ENCODE data around the gene TBC1D10B.

The TBC1D10B gene, protein sequence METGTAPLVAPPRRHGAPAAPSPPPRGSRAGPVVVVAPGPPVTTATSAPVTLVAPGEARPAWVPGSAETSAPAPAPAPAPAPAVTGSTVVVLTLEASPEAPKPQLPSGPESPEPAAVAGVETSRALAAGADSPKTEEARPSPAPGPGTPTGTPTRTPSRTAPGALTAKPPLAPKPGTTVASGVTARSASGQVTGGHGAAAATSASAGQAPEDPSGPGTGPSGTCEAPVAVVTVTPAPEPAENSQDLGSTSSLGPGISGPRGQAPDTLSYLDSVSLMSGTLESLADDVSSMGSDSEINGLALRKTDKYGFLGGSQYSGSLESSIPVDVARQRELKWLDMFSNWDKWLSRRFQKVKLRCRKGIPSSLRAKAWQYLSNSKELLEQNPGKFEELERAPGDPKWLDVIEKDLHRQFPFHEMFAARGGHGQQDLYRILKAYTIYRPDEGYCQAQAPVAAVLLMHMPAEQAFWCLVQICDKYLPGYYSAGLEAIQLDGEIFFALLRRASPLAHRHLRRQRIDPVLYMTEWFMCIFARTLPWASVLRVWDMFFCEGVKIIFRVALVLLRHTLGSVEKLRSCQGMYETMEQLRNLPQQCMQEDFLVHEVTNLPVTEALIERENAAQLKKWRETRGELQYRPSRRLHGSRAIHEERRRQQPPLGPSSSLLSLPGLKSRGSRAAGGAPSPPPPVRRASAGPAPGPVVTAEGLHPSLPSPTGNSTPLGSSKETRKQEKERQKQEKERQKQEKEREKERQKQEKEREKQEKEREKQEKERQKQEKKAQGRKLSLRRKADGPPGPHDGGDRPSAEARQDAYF

DNA sequence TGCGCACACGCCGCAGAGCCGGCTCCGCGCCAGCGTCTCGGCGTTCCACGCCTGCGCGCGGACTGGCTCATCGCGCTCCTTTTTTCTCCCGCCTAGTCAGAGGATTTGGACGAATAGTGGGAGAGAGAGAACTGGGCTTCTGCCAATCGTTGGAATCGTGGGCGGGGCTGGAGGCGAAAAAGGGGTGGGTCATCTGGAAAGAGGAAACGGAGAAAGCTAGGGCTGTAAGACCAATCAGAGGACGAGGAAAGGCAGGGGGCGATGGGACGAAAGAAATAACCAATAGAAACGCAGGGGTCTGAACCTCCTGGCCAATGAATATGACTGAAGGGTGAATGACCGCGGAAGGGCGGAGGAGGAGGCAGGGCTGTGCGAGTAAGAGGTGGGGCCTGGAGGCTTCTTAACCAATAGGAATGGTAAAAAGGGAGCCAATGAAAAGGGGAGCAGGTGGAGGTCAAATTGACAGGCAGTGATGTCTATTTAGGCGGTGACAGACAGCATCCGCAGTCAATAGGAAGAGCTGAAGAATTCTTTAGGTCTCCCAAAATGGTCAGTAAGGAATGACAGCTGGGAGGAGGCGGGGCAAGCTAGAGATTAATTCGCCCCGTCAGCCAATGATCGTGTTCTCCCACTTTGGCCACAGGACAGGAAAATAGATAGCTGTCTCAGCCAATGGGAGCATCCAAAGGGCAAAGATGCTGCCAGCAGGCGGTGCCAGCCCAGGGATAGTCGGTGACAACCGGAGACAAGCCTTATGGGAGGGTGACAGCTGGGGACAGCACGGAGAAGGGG is at the start of gene TBC1D10B:
Gene TBC1D10B (minus strand): TSS at position 39 of the 792 bp plus-strand sequence. CDS start 311 bp downstream, outside the sequence.
- peak; percentile 100 for DNase-seq

DNA sequence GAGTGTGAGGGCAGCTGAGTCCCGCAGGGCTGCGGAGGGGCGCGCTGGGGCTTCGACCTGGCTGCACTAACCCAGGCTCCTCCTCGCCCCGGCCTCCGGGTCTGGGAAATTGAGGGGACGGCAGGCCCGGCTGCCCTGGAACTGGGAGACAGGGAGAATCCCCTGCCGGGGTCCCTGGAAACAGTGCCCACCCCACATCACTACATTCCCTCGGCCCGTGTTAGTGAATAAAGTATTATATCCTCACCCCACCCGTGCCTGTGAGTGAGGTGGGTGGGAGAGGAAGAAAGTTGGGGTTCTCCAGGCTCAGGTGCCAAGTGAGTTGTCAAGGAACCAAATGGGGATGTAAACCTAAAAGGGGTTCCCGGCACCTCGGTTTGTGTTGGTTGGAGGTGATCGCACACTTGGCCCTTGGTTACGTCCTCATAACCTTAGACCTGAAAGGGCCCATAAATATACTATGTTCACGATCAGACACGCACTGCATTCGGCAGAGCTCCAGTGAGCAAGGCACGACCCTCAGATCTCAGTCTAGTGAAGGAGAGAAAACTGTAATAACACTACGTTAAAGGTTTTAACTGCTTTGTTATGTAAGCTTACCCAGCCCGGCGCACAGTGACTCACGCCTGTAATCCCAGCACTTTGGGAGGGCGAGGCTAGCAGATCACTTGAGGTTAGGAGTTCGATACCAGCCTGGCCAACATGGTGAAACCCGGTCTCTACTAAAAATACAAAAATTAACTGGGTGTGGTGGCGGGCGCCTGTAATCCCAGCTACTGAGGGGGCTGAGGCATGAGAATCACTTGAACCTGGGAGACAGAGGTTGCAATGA is 48.3 kb upstream of the TBC1D10B start:
- no peak for DNase-seq

DNA sequence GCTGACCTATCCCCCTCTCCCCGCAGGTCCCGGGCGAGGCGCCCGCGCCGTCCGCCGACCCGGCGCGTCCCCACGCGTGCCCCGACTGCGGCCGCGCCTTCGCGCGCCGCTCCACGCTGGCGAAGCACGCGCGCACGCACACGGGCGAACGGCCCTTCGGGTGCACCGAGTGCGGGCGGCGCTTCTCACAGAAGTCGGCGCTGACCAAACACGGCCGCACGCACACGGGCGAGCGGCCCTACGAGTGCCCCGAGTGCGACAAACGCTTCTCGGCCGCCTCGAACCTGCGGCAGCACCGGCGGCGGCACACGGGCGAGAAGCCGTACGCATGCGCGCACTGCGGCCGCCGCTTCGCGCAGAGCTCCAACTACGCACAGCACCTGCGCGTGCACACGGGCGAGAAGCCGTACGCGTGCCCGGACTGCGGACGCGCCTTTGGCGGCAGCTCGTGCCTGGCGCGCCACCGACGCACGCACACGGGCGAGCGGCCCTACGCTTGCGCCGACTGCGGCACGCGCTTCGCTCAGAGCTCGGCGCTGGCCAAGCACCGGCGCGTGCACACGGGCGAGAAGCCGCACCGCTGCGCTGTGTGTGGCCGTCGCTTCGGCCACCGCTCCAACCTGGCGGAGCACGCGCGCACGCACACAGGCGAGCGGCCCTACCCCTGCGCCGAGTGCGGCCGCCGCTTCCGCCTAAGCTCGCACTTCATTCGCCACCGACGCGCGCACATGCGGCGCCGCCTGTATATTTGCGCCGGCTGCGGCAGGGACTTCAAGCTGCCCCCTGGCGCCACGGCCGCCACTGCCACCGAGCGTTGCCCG is 47.4 kb upstream of the TBC1D10B start:
- peak; percentile 91 to 92 for DNase-seq

DNA sequence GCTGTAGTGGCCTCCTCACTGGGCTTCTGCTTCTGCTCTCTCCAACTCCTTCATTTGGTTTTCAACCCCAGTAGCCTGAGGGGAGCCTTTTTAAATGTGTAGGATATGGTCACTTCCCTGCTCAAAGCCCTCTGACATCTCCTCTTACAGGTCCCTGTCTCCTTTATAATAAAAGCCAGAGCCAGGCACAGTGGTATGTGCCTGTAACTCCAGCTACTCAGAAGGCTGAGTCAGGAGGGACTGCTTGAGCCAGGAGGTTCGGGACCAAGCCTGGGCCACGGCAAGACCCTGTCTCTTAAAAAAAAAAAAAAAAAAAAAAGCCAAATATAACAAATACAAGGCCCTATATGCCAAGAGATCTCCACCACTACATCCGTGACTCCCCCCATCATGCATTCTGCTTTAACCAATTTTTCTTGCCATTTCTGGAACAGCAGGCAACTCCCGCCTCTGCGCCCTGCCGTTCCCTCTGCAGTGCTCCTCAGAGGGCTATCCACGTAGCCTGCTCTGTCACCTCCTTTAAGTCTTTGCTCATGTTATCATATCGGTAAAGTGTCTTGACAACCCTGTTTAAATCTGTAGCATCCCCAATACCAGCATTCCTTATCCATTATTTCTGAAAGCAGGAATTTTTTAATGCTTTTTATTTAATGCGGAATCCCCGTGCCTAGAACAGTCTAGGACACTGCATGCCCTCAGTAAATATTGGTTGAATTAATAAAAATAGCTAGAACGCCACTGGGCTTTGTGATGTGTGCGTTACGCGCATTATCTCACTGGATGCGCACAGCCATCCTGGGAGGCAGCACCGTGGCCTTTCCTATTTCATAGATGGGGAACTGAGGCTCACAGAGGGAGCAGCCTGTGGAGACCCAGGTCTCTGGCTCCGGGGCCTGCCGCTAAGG is 46.6 kb upstream of the TBC1D10B start:
- no peak for DNase-seq

DNA sequence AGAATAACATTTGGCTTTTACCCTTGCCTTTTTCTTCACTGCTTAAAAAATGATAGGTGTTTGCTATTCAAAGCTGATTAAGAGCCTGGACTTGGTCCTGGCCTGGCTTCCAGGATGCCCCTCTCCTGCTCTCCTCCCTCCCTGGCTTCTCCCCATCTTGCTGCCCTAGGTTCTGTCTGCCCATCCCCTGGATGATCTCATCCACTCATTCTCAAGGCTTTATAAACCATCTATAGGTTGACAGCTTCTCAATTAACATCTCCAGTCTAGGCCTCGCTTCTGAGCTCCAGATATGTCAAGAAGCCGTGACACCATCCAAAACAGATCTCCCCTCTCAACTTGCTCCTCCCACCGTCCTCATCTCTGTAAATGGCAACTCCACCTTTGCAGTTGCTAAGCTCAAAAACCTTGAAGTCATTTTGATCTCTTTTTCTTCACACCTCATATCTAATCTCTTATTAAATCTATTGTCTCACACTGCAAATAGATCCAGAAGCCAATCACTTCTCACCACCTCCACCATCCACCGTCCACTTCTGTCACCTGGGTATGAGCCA is 45.8 kb upstream of the TBC1D10B start:
- DNase-seq, result no peak

DNA sequence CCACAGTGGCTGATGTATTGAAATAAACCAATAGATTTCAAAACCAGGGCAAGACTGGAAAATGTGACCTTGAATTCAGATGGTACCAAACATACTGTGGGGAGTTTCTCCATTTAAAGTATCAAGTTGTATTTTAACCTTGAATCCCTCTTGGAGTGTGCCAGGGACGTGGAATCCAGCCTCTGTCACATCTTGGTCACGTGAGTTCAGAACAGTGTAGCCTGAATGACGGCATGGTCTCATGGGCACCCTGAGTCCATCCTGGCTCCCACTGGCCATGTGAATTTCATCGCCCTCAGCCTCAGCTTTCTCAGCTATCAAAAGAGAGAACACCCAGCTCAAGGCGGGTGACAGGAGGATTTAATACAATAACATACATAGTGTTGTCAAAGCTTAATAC is 43.9 kb upstream of the TBC1D10B start:
- DNase-seq, result no peak

DNA sequence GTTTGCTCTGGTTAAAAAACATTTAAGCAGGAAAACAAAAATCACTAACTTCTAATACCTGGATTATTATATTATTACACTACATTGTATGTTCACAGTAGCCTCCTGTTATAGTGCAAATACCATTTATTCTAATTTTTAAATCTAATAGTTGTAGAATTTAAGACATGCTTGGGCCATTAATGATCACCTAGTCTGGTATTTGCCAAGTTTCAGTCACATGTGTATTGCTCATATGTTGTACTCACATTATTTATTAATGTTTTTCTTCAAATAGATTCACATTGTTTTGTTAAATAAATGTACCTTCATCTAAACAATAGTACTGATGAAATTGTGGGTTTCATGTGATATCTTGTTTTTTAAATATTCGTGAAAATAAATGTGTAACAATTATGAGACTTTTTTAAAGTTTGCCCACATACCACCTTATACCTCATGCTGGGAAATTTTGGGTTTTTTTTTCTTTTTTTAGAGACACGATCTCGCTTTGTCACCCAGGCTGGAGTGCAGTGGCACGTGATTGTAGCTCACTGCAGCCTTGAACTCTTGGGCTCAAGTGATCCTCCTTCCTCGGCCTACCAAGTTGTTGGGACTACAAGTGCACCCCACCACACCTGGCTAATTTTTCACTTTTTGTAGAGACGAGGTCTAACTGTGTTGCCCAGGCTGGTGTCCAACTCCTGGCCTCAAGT is 43.0 kb upstream of the TBC1D10B start:
- DNase-seq, result no peak

DNA sequence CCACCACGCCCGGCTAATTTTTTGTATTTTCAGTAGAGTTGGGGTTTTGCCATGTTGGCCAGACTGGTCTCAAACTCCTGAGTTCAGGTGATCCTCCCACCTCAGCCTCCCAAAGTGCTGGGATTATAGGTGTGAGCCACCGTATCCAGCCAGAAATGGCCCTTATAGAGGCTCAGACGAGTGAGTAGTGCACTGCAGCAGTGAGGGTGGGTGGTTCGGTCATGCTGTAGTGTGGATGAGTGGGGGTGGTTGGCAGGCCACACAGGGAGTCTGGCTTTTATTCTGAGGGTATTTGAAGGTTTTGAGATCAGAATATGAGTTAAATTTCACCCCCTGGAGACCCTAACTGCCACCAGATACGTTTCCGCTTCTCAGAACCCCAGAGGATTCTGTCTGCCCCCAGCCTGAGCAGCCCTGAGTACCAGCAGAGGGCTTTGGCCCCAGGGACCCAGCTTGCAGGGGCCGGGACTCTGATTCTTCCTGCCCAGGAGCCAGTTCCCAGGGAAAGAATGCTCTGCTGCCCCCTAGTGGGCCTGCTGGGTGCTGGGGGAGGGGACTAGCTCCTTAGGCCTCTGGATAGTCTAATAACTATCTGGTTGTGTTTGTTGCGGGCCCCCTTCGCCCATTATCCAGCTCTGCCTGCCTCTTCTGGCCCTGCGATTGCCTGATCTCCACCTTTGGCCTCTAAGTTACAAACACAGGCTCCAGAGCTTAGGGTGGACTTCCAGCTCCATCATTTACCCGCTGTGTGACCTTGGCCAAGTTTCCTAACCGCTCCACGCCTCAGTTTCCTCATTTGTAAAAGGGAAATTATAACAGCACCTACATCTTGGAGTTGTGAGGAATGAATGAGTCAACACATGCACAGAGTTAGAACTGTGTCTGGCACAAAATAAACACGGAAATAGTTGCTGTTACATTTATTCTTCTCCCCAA is 39.1 kb upstream of the TBC1D10B start:
- DNase-seq, result peak; percentile 91 to 93

DNA sequence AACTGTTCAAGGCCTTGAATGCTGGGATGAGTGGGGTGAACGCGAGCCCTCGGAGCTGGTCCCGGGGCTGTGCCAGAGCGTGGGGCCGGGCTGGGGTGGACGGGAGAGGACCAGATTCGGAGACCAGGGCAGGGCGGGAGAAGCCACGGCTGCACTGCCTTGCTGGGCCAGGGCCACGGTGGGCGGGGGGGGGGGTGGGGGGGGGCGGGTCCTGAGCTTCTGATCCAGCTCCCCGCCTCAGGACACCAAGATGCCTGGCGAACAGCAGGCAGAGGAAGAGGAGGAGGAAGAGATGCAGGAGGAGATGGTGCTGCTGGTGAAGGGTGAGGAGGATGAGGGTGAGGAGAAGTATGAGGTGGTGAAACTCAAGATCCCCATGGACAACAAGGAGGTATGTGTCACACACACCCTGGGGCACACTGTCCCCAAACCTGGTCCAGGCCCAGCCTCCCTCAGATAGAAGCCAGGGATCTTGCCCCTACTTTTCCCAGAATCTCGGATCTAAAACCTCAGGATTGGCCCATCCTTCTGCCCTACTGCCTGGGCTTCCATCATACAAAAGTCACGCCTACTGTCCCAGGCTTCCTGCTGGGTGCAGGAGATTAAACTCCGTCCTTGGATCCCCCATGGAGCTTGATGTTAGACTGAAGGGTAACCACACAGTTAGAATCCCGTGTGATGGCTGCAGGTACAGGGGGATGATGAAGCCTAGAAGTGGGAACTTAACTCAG is 37.7 kb upstream of the TBC1D10B start:
- DNase-seq, result no peak

DNA sequence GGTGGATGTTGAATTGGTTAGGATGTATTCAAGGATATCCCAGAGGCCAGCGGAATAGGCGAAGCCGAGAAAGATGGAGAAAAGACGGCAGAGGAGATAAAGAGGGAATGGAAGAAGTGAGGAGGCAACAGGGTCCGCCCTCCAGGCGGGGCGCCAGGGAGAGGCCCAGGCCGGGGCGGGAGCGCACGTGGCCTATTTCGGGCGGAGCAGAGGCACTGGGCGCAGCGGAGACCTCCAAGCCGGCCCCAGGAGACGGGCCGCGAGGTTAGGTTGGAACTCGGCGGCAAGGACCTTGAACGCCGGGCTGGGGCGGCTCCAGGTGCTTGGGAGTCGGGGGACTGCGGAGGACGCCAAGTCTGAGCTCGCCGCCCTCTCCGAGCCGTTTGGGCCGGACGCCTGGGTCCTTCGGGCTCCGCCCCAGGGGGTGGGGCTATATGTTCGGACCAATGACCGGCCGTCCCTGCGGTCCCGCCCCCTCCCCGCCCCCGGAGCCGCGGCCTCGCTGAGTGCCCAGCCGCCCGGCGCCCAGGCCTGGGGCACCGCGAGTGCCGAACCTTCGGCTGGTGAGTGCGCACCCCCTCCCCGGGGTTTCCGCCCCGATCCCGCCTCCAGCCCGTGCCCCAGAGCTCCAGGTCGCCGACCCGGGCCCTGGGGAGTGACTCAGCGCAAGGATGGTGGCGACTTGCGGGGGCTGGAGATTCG is 37.0 kb upstream of the TBC1D10B start, which contains the start of gene ZNF771:
Gene ZNF771 (plus strand): TSS at position 505 of the 702 bp plus-strand sequence. CDS start 448 bp downstream, outside the sequence.
- DNase-seq, result peak; percentile 87 to 90

DNA sequence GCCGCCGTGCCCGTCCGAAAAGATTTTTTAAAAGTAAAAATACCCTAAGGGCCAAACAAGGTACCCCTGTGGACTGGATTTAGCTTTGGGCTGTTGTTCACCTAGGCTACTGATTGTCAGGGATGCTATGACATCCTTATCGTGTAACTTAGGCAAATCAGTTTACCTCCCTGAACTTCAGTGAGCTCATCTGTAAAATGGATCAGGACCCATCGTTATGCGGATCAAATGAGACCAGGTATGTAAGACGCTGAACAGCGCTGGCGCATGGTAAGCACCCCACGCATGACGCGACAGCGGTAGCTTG is 36.5 kb upstream of the TBC1D10B start:
- no peak for DNase-seq

DNA sequence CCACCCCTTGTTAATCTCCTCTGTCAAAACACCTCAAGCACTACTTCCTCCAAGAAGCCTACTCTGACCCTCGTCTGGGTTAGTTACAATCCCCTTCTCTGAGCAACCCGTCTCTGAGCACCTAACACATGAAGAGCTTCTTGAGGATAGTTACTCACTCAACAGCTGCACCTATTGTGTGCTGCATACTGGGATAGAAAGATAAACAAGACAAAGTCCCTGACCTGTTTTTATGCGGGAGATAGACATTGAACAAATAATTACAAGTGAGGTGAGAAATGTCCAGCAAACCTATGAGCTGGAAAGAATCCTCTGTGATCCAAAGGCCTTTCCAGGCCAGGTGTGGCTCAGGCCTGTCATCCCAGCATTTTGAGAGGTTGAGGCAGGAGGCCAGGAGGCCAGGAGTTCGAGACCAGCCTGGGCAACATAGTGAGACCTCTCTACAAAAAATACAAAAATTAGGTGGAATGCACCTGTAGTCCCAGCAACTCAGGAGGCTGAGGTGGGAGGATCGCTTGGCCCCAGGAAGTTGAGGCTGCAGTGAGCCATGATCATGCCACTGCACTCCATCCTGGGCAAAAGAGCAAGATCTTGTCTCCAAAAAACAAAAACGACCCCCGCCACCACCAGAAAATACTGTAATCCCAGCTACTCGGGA is 31.6 kb upstream of the TBC1D10B start:
- DNase-seq, result no peak

DNA sequence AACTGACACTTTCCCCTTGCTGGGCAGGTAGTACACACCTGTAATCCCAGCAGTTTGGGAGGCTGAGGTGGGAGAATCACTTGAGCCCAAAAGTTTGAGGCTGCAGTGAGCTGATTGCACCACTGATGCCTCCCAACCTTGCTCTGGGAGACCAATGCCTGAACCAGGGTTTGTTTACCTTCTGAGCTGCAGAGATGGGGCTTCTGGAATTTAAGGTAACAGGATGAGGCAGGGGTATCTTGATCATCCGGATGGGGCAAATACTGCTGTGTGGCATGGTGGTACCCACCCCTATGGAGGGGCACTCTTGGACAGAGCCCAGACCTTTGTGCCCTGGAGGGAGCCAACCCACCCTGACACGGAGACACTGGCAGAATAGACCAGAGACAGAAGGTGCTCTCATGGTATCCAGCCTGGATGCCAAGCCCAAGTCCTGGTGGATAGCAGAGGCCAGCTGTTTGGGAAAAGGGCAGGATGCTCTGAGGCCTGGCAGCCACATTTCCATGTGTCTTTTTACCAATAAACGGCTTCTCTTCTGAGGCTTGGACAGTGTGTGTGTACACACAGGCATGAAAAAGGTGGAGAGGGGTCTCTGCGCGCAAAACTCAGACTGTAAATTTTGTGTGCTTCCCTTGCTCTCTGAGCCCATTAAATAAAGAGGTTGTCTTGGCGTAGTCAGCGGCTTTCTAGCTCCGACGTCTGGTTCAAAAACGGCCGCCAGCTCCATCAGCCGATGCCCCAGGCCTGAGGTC is 29.3 kb upstream of the TBC1D10B start:
- DNase-seq, result no peak

DNA sequence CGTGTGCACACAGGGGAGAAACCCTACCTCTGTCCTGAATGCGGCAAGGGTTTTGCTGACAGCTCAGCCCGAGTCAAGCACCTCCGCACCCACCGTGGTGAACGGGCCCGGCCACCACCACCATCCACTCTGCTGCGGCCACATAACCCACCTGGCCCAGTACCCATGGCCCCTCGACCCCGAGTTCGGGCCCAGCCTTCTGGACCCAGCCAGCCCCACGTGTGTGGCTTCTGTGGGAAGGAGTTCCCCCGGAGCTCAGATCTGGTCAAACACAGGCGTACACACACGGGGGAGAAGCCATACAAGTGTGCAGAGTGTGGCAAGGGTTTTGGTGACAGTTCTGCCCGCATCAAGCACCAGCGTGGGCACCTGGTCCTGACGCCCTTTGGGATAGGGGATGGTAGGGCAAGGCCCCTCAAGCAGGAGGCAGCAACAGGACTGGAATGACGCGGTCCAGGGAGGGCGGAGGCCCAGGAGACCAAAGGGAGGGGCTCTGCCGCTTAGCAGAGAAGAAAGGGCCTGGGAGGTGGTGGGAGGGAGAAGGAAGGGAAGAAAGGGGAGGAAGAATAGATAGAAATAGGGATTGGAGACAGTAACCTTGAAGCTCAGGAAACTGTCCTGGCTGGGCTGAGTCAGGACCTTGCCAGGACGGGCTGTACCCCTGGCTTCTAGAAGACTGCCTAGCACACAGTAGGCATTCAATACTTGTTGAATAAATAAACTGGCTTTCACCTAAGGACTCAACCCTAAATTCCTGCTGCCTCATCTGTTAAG is 28.6 kb upstream of the TBC1D10B start:
- DNase-seq, result no peak
